Measurements from ENCODE around the gene ARID1B.

GRCh38 chr6:156852858-156853216 is 75.7 kb downstream of the ARID1B start:
- TF ChIP-seq POLR2AphosphoS5 (IDR thresholded peaks at IDR 0.05) (no peak), CTCF (IDR thresholded peaks at IDR 0.05) (no peak), POLR2A (IDR thresholded peaks at IDR 0.05) (no peak)
